Small intestine (tissue), 7 donors: Measurements from ENCODE around the gene RAB31. TPM values are rescaled to one million over a fixed set of nuclear protein-coding genes. Genes with fewer than 3 reads are reported as not detected.

ENCODE experiments used
- DNase-seq, 2 donors: peaks; one replicate each; pipeline versions ENCODE4 v3.0.0 to v3.0.0-alpha.2; 2013
- FAIRE-seq: peaks from 2 replicates; lab custom pipeline; 2012; peaks lifted over from hg19 to GRCh38; lab: Jason Lieb, UNC
- H3K27ac ChIP-seq, 3 donors: one replicate each; pipeline ENCODE4 v1.5.1; 2013; ENCODE audit warnings: low read length in 2 of 3, mild to moderate bottlenecking in 2 of 3, control low read depth in 1 of 3, inconsistent platforms in 1 of 3, low read depth in 1 of 3, moderate library complexity in 1 of 3
- H3K27me3 ChIP-seq, 3 donors: one replicate each; pipeline ENCODE4 v1.6.1; 2013; ENCODE audit warnings: low read length in 3 of 3, inconsistent platforms in 1 of 3; ENCODE audit not compliant: control insufficient read depth in 3 of 3, insufficient read depth in 3 of 3
- H3K36me3 ChIP-seq, 3 donors: one replicate each; pipeline ENCODE4 v1.6.1; 2013; ENCODE audit warnings: low read length in 3 of 3, inconsistent platforms in 1 of 3, low read depth in 1 of 3, mild to moderate bottlenecking in 1 of 3, moderate library complexity in 1 of 3; ENCODE audit not compliant: control insufficient read depth in 3 of 3, insufficient read depth in 2 of 3
- H3K4me1 ChIP-seq, 3 donors: one replicate each; pipeline ENCODE4 v1.6.1; 2013; ENCODE audit warnings: low read length in 2 of 3, inconsistent platforms in 1 of 3, low read depth in 1 of 3, mild to moderate bottlenecking in 1 of 3, moderate library complexity in 1 of 3; ENCODE audit not compliant: control insufficient read depth in 3 of 3, insufficient read depth in 2 of 3
- H3K4me3 ChIP-seq, 3 donors: one replicate each; pipeline ENCODE4 v1.5.1; 2013; ENCODE audit warnings: low read length in 3 of 3, control low read depth in 1 of 3, inconsistent platforms in 1 of 3, low read depth in 1 of 3, mild to moderate bottlenecking in 1 of 3, moderate library complexity in 1 of 3
- H3K9me3 ChIP-seq, 2 donors: one replicate each; pipeline ENCODE4 v1.6.1; 2013; ENCODE audit warnings: low read depth in 1 of 2, low read length in 1 of 2; ENCODE audit not compliant: control insufficient read depth in 2 of 2, insufficient read depth in 1 of 2
- WGBS, 3 donors: extraction: QIAGEN DNeasy Blood & Tissue Kit; methylation state at CpG; one replicate each; pipeline ENCODE4 v1.1.7; 2013; 5-methylcytosine and 5-hydroxymethylcytosine counted together
- polyA plus RNA-seq, 4 donors: library from polyadenylated mRNA; stranded (reverse) in 3 of 4; unstranded in 1 of 4; fragments of 200-250 nt in 3 of 4; fragments of 120-200 nt in 1 of 4; gene quantifications; one replicate each; pipeline versions ENCODE4 v1.2.1 to v1.2.3, GENCODE V29; 2013
- donor health status: healthy with polysubstance abuse.
- donor health status: control.
- donor health status: control.
- donor health status: Bipolar disorder and iron deficiency.
- donor health status: healthy.

The RAB31 gene
- polyA plus RNA-seq, 4 donors, result 4.2 to 18.4 (median 12.3) TPM

DNA sequence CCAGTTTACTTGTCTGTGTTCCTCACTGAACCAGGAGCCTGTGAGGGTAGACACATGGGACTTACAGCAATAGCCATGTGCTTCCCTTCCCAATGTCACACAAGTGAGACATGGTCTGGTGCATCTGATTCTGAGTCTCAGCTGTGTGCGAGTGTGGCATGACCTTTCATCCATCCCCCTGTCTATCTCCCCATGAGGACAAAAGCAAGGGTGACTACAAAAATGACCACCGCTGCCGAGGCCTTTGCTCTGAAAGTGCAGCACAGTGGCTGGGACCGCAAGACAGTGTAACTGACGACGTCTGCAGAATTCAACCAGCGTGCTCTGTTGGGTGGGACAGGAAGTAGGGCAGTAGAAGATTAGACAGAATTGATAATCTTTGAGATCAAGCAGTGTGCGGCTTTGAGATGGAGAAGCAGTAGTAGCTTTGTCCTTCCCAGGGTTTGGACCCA lies 50.5 kb downstream of the RAB31 start:
- 75 to 84% (median 79%) methylated on average over 8 of the region's 8 CpGs for WGBS, 3 donors

DNA sequence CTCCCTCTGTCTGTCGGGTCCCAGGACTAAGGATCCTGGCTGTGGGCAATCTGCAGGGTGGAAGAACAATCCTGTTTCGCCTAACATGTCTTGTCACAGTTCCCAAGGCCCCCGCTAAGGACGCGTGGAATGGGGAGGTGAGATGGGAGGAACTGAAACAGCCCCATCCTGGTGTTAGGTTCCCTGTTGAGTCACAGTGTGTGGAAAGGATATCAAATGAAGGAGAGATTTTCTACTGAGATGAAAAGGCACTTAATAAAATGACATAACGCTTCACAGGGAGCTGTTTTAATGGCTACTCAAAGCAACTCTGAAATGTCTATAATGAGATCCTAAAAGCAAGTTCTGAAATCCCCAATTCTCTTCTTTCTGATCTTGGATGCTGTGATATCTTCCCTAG lies 52.5 kb downstream of the RAB31 start:
- H3K27me3 ChIP-seq, result no peaks in the 10 kb centered on the region
- peaks cover 0 to 5% (median 0%) of the 10 kb centered on the region in 3 donors for H3K4me1 ChIP-seq
- DNase-seq, result no peak
- 78 to 86% (median 81%) methylated on average over 6 of the region's 6 CpGs for WGBS, 3 donors
- no peaks in the 10 kb centered on the region for H3K9me3 ChIP-seq
- H3K36me3 ChIP-seq, result no peaks in the 10 kb centered on the region
- no peak overlapping the region for H3K4me3 ChIP-seq
- FAIRE-seq, result no peak
- no peak overlapping the region for H3K27ac ChIP-seq

More for the DNA sequence above, 50.5 kb downstream of the RAB31 start:
- H3K4me1 ChIP-seq, result no peaks in the 10 kb centered on the region
- no peak for FAIRE-seq
- no peak overlapping the region for H3K4me3 ChIP-seq
- H3K27ac ChIP-seq, result no peak overlapping the region
- no peaks in the 10 kb centered on the region for H3K36me3 ChIP-seq
- DNase-seq, result no peak
- H3K27me3 ChIP-seq, result no peaks in the 10 kb centered on the region
- no peaks in the 10 kb centered on the region for H3K9me3 ChIP-seq

DNA sequence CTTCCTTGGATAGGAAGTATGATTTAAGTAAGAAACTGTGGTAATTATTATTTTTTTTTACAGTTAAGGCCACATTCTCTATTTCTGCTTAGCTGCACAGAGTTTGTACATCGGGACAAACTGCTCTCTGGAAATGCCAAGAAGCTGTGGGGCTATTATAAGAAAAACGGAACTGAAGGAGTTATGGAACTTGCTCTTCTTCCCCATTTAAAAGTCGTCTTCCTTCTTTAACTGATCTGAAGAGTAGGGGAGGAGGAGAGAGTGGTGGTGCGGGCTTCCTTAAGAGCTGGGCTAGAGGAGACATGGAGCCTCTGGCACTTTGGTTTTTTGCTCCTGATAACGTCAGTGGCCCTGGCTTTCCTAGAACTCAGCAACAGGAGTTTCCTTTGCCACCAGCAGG lies 54.4 kb downstream of the RAB31 start:
- H3K27ac ChIP-seq, result no peak overlapping the region

DNA sequence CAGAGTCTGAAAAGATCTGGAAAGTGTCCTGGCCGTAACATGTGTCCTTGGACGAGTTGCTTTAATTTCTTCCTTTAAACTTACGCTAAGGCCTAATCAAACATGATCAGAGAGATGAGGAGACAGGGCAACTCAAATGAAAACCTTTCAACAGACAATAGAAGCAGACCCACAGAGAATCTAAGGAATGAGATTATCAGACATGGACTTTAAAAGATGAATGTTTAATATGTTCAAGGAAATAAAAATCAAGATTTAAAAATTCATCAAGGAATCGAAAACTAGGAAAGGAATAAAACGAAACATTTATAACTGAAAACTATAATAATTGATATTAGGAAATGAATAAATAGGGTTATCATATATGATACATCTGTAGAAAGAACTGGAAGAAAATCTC lies 55.1 kb downstream of the RAB31 start:
- Histone ChIP-seq H3K36me3 (no peaks in the 10 kb centered on the region), H3K4me1 (peaks cover 0 to 13% (median 0%) of the 10 kb centered on the region in 3 donors), H3K27me3 (no peaks in the 10 kb centered on the region), H3K9me3 (no peaks in the 10 kb centered on the region), H3K27ac (no peak overlapping the region), H3K4me3 (no peak overlapping the region)
- FAIRE-seq (no peak), DNase-seq (no peak)
- WGBS, 3 donors, result 95 to 99% (median 95%) methylated on average over 5 of the region's 5 CpGs

More for the DNA sequence above, 54.4 kb downstream of the RAB31 start:
- Histone ChIP-seq H3K36me3 (no peaks in the 10 kb centered on the region), H3K27me3 (no peaks in the 10 kb centered on the region), H3K9me3 (no peaks in the 10 kb centered on the region), H3K4me3 (no peak overlapping the region), H3K4me1 (peaks cover 0 to 13% (median 0%) of the 10 kb centered on the region in 3 donors)
- no peak for DNase-seq
- no peak for FAIRE-seq
- WGBS, 3 donors, result 74 to 86% (median 79%) methylated on average over 5 of the region's 5 CpGs

DNA sequence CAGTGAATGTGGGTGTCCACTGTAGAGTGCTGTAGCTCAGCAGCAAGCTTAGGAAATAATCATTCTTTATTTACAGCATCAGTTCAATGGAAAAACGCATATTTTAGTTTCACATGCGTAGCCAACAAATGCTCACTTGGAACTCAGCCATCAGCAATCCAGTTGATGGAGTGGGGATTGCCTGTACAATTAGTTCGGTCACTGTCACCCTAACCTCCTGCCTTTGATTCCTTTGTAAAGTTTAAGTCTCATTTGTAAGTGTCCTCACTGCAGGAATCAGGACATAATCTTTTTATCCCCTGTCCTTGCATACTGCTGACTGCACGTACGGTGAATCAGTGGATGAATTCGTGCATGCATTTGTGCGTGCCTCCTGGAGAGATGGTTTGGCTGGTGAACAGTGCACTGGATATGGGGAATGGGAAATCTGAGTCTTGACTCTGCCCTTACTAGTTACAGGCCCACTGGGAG lies 55.9 kb downstream of the RAB31 start:
- DNase-seq (no peak), FAIRE-seq (no peak)
- H3K27me3 ChIP-seq, result no peaks in the 10 kb centered on the region
- H3K27ac ChIP-seq, result no peak overlapping the region
- H3K4me1 ChIP-seq, result peaks cover 0 to 13% (median 0%) of the 10 kb centered on the region in 3 donors
- H3K36me3 ChIP-seq, result no peaks in the 10 kb centered on the region
- no peaks in the 10 kb centered on the region for H3K9me3 ChIP-seq
- WGBS, 3 donors, result 79 to 90% (median 83%) methylated on average over 7 of the region's 7 CpGs
- H3K4me3 ChIP-seq, result no peak overlapping the region

DNA sequence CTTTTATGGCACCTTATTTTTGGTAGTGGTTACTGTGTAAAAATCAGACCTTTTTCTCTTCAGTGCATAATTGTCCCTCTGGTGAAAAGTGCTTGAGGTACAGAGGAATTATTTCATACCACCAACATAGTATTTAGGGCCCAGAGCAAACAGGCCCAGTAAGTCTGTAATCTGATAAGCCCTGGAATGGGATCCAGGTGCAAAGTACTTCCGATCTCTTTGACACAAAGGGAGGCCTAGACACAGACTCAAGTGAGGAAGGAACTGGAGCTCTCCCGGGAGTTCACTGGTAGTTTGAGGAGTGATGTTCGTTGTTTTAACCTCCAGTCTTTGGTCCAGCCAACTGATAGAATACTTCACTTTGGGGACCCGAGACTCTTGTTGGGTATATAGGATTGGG lies 57.4 kb downstream of the RAB31 start:
- Histone ChIP-seq H3K36me3 (no peaks in the 10 kb centered on the region), H3K9me3 (no peaks in the 10 kb centered on the region), H3K4me1 (peaks cover 0 to 13% (median 0%) of the 10 kb centered on the region in 3 donors), H3K27me3 (no peaks in the 10 kb centered on the region), H3K27ac (peak overlapping the region in 1 of 3 donors; percentile 44), H3K4me3 (no peak overlapping the region)
- WGBS, 3 donors, result 29 to 58% (median 48%) methylated on average over 4 of the region's 4 CpGs
- no peak for FAIRE-seq
- peak; percentile 62 to 73 for DNase-seq

DNA sequence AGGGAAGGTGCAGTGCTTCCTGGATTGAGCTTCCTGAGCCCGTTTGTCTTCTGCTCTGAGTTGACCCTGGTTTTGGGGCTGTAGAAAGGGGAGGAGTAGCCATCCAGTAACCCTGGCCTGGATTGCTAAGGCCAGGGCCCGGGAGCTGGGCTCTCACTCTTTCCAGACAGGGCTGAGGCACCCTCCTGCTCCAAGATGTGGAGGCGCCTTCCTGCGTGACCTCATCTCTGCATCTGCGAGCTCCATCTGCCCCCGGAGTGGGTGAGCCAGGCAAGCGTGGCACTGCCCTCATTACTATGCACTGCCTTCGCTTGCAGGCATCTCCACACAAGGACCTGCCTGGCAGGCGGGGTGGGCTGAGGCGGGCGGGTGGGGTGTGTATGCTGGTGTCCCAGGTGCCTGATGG lies 58.0 kb downstream of the RAB31 start:
- Histone ChIP-seq H3K4me3 (no peak overlapping the region), H3K36me3 (no peaks in the 10 kb centered on the region), H3K4me1 (peaks cover 0 to 13% (median 0%) of the 10 kb centered on the region in 3 donors), H3K27ac (peak overlapping the region in 1 of 3 donors; percentile 44), H3K27me3 (no peaks in the 10 kb centered on the region), H3K9me3 (no peaks in the 10 kb centered on the region)
- no peak for DNase-seq
- WGBS, 3 donors, result 82 to 87% (median 84%) methylated on average over 11 of the region's 11 CpGs
- FAIRE-seq, result no peak

DNA sequence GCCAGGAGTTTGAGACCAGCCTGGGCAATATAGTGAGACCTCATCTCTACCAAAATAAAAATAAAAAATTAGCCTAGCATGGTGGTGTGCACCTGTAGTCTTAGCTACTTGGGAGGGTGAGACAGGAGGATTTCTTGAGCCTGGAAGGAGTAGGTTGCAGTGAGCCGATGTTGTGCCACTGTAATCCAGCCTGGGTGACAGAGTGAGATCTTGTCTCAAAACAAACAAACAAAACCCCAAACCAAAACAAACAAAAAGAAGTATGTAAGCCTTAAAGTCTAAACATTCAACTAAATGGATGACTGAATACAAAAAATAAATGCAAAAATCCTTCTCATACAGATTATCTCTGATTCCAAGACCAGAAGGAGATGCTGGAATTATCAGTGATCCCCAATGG lies 58.6 kb downstream of the RAB31 start:
- no peak for DNase-seq
- Histone ChIP-seq H3K27me3 (no peaks in the 10 kb centered on the region), H3K36me3 (no peaks in the 10 kb centered on the region), H3K4me3 (no peak overlapping the region), H3K4me1 (peaks cover 0 to 15% (median 4%) of the 10 kb centered on the region in 3 donors), H3K9me3 (no peaks in the 10 kb centered on the region), H3K27ac (no peak overlapping the region)
- FAIRE-seq, result no peak
- 64 to 96% (median 88%) methylated on average over 1 of the region's 1 CpG for WGBS, 3 donors
